ENCODE measurements around the gene SLC43A1.

SLC43A1 gene

DNA sequence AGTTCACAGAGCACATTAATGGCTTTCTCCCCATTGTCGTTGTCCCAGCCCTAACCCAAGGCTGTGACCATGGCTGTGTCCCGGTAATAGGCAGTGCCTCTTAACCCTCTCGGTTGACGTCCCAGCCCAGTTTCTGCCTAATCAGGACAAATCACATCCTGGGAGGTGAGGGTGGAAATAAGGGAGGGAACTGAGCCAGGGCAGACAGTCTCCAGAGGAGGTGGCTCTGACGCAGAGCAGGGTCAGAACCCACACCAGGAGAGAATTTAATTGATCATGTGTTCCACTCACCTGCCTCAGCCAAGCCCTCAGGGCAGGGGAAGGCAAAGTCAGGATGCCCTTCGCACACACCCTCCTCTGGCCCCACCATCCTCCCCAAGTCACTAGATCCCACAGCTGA, 17.0 kb downstream of the SLC43A1 start:
- FAIRE-seq (no peak), DNase-seq (ENCODE audit: low spot score) (no peak)

DNA sequence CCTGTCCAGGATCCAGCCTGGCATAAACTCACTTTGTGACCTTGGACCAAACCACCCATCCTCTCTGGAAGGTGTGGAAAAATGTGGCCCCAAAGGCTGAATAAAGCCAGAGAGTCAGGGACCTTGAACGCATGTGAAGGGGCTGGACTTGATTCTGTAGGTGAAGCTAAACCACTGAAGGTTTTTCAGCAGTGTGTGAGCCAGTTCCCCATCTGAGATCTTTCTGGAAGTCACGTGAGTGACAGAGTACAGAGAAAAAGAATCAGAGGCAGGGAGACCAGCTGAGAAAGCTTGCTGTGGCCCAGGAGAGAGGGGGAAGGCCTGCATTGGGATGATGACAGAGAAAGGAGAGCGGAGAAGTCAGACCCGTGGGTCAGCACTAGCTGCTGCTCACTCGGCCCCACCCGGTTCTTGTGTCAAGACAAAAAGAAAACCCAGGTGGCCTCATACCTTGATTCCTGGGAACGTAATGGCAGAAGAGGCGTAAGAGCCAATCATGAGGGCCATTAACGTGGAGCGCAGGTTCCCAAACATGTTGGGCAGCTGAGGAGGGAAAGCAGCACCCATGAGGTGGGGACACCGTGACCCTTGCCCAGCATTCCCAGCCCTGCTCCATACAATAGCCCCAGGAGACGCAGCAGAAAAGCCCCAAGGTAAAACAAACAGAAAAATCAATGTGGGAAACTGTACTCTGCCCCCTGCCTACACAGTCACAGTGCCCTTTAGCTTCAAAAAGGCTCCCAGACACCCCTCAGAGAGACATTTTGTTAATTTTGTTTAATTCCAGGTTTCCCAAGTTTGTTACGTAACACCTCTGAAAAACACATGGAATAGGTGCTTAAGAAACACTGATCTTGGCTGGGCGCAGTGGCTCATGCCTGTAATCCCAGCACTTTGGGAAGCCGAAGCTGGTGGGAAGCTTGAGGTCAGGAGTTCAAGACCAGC, 17.9 kb downstream of the SLC43A1 start:
- DNase-seq (ENCODE audit: low spot score) (no peak), FAIRE-seq (no peak)

DNA sequence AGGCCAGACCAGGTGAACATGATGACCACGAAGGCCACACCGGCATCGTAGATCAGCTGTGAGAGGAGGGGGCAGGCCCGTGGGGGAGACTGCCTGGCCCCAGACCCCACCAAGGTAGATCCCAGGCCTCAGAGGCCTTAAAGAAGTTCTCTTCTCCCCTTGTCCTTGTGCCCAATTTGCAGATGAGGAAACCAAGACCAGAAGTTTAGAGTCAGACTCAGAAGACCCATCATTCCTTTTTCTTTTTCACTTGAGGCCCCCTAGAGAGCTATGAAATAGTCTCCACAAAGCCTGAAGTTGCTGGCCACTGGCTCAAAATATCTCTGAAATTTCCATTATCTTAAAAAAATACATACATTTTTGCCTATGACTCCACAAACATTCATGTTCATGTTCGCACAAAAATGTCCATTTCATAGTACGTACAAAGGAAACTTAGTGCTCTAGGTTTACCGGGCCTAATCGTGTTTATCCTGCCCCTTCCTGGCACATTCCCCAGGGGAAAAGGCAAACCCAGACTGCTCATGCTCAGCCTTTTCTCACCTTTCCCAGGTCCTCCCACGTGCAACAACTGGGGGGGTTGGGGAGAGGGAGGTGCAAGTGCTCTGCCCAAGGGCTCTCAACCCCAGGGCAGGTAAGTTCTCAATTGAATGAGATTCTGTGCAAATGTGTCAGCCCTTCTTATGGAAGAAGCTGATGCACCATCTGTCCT, 19.2 kb downstream of the SLC43A1 start:
- no peak for FAIRE-seq

DNA sequence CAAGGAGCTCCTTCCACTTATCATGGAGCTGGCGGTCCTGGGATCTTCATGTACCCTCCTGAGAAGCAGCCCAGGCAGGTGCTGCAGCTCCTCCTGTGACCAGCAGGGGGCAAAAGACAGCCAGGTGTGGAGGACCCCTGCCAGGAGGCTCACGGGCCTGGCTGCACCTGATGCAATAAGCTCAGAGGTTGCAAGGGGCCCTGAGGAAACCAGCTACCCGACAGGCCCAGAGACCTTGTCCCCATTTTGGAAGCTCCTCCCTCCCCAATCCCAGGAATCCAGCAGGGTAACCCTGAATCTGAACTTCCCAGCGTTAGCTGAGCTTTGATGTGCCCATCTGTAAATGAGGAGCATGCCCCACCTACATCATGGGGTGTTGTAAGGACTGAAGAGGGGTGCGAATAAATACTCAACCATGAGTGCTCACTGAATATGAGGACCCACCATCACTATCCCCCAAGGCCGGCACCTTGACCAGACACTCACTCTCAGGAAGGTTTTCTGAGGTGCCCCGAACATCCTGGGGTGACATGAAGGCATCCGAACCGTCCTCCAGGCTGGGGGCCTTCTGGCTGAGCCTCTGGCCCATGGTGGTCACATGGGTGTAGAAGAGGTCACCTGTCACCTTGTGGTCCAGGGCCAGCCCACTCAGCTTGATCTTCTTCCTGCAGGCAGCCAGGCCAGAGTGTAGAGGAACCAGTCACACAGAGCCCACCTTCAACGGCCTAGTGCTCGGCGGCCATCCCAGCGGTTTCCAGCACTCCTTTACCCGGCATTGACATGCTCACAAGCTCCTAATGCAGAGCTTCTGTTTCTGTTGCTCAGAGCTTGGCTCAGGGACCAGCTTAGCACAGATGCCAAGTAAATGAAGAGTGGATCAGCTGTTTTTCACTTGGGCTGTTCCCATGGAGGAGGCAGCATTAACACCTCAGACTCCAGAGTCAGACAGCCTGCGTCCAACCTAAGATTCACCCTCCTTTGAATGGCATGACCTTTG, 21.7 kb downstream of the SLC43A1 start:
- DNase-seq (ENCODE audit: low spot score) (peak; percentile 75), FAIRE-seq (no peak)

More for the DNA sequence above, 19.2 kb downstream of the SLC43A1 start:
- DNase-seq (ENCODE audit: low spot score): no peak

DNA sequence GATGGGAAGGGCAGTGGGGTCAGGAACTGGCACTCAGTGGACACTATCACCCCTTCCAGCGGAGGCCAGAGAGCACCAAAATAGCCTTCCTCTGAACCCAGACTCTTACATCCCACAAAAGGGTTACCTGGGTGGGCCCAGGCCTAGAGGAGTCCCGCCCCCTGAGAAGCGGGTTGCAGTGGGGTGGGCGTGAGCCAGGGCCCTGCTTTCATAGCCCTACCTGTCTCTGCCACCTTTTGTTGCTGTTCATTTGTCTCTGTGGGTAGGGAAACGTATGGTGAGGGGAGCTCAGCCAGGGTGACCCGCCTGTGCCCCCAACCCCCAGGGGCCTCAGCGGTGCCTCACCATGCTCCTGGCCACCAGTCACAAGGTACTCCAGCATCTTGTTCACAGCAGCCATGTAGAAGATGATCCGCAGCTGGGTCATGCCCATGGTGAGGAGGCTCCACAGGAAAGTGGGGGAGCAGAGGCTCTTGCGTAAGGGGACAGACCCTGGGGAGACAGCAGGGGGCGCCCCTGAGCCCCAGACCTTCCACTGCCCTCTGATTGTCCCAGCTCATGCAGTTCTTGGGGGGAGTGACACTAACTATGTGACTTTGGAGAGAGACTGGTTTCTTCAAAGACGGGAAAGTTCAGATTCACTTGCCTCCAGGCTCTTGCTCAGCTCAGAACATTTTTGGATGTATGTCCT, 24.0 kb downstream of the SLC43A1 start:
- DNase-seq (ENCODE audit: low spot score) (peak; percentile 56), FAIRE-seq (no peak)

DNA sequence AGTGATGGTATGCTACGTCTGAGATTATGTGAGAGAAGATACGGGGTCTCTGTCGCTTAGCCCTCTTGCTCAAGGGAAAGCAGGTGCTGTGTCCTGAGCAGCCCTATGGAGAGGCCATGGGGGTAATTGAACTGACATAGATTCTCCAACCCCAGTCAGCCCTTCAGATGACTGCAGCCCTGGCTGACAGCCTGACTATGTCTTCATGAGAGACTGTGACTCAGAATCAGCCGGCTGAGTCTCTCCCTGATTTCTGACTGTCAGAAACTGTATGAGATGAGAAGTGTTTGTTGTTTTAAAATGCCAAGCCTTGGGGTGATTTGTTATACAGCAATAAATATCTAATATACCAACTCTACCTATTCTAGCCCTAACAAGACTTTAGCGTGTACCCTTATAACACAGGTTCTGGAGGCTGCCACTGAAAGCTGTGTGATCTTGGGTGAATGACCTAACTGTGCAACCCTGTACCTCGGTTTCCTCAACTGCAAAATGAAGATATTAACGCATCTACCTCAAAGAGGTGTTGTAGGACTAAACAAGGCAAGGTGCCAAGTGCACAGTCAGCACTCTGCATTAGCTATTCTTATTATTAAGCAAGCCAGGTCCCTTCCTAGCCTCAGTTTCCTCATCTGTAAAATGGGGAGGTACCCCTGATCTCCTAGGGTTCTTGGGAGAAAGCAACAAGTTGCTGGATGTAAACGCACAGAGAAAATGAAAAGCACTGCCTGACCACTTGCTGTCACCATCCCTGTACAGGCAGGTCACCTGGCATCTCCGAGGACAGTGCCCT, 24.9 kb downstream of the SLC43A1 start:
- DNase-seq (ENCODE audit: low spot score) (no peak), FAIRE-seq (no peak)

DNA sequence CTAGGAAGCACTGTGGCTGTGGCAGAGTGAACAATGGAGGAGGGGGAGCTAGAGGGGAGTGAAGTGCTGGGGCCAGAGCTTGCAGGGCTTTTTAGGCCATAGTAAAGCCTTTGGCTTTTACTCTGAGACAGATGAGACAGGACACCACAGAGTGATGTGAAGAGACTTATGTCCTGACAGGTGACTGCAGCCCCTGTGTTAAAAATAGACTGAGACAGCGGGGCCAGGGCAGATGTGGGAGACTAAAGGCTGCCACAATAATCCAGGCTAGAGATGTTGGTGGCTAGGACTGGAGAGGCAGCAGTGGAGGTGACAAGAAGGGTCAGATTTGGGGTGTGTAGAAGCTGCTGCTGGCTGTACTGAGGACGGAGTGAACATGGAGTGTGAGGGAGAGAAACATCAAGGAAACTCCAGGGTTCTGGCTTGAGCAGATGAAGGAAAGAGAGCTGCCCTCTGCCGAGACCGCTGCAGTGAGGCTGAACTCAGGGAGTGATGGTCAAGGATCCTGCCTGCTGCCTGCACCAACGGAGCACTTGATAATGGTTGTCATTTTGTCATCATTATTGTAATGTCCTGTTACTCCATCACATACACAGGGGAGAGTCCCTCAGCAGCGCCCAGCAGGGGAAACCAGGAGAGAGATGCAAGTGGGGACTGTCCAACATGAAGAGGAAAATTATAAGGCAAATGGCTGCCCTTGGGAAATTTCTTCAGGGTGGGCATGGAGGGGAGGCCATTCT, 27.4 kb downstream of the SLC43A1 start:
- FAIRE-seq (no peak), DNase-seq (ENCODE audit: low spot score) (no peak)

DNA sequence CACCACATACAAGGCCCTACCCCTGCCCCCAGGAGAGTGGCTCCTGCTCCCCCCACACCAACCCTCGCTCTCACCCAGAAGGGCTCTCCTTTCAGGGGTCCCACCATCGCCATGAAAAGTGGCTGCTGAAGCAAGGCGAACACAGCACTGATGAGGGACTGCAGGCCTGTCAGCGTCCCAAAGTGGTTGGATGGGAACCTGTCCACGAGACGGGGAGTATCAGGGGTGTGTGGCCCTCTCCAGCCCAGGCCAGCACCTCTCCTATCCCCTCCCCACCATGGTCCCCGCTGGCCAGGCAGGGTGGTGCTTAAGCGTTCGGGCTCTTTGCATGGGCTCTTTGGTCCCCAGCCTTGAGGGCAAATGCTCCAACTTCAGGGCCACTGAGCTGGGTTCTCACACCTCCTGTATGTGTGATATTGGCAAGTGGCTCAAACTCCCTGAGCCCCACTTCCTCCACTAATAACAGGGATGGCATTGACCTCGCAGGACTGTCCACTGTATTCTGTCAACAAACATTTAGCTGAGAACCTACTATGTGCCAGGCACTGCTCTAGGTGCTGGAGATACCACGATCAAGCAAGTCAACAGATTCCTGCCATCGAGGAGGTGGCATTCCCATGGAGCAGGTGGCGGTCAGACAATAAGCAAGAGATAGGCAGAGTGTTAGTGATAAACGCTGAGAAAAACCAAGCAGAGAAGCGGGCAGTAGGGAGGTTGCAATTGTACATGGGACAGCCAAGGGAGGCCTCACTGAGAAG, 28.3 kb downstream of the SLC43A1 start:
- DNase-seq (ENCODE audit: low spot score) (no peak), FAIRE-seq (no peak)

DNA sequence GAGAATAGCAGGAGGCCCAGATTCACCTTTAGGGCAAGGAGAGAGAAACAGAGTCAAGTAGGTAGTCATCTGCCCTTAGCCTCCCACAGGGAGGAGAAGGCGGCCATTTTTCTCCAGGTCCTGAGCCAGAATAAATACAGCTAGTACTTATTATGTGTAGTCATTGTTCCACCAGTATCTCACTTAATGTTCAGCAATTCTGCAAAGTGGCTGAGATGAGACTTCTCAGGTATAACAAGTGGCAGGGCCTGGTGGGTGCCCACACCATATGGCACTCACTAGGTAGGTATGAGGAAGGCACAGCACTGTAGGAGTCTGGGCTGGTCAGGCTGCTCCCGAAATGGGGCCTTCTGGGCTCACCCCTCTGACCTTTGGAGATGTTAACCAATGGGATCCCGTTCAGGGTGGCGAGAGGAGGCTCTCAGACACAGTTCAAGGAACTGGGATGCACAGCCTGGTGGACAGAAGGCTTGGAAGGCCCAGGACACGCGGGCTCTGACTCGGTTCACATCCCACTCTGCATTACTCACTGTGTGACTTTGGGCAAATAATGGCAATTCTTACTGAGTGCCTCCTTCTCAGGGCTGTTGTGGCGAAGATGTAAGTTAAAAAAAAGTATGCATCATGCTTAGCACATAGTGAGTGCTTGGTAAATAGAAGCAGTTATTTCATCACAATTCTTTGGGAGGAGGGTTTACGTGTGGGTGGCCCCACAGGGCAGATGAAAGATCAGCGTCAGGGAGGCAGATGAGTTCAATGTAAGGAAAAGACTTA, 30.1 kb downstream of the SLC43A1 start:
- DNase-seq (ENCODE audit: low spot score) (no peak), FAIRE-seq (no peak)

DNA sequence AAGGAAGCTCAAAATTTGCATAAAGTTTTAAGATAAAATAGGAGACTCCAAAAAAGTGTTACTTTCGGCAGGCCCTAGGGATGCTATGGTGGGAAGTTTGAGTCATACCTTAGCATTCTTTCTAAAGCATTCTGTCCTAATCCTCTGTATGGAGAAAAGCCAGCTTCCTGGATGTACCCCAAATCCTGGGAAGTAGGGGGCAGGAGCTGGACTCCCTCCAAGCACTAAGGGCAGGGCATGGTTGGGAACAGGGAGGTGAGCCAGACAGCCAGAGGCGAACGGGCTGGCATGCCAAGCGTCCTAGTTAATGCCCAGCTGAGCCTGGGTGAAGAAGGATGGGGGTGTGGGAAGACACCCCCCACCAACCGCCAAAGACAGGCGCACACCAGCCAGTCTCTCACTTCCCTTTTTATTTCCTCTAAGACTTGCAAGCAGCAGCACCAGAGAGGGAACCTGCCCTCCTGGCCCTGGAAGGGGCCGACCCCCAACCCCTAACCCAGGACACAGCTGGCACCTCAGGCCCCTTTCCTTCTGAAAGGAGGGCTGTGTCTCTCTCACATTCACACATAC, 31.3 kb downstream of the SLC43A1 start:
- DNase-seq (ENCODE audit: low spot score): no peak
- FAIRE-seq: no peak

DNA sequence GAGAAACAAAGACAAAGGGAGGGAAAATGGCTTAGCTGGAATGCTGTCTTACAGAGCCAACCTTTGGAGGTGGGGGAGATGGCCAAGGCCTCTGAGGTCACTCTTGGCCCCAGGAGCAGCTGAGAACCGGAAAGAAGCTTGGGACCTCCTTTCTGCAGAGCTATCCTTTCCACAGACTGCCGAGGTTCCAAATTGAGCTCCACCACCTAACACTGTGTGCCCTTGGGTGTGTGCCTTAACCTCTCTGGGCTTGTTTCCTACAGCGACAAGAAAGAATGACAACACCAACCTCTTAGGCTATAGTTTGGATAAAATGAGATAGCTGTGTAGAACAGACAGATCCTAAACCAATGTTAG, 32.0 kb downstream of the SLC43A1 start:
- DNase-seq (ENCODE audit: low spot score): no peak
- FAIRE-seq: no peak

DNA sequence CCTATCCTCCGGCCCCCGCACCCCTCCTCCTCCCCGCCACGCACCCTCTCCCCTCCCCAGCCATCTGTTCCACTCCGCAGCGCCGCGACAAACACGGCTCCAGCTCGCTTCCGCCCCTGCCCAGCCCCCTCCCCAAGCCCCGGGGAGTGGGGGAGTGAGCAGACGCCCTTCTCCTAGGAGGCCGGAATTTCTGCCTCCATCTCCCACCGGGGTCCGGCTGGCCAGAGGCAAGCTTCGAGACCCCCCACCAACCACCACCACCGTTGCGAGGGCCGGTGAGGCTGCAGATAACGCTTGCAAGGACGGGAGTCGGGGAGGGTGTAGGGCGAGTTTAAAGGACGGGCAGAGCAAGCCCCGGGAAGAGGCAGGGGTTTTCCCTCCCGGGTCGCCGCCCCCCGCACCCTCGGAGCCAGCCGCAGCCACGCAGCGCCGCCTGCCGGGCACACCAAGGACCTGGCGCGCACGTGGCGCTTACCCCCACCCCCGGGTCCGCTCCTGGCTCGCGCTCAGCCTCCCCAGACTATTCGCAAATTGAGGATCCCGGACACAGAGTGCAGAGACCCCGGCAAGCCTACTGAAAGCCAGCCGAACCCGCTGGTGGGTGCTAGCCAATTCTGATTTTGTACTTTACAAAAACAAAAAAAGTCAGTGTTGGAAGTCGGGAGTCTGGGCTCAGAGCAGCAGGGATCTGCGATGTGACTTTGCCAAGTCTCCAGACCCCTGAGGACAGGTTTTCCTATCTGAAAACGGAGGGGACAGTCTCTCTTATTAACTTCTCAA, 32.5 kb downstream of the SLC43A1 start:
- FAIRE-seq (no peak), DNase-seq (ENCODE audit: low spot score) (no peak)

DNA sequence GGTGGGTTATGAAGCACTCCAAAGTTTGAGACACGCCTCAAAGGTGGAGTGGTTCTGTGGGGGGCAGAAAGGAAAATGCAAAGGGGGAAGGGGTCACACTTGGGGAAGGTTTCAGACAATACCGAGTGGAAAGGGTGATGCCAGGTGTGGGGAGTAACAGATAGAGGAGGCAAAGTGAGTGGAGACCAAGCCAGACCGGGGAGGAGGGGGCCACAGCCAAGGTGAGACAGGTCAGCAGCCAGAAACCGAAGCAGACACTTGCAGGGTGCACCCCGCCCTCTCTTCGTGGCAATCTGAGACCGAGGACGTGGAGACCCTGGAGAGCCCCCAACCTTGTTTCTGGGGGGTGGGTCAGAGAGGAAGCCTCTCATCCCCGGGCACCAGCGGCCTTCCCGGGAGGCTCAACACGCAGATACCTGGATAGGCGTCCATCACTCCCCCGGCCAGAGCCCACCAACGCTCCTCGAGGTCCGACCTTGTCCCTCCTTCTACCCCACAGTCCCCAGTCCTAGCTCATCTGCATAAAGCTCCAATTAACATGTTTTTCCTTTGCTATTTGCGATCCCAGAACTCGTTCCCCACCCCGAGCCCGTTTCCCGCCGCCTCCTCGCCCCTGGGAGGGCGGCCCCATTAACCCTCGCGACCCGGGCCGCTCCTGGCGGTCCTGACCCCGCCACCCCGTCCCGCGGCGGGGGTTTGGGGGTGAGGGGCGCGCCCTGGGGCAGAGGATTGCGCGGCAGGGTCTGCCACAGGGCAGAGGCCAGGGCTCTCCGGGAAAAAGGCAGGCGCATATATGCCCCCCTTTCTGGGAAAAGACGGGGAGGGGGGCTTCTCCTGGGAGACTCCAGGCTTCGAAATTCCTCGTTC, 33.4 kb downstream of the SLC43A1 start:
- FAIRE-seq (no peak), DNase-seq (ENCODE audit: low spot score) (no peak)

DNA sequence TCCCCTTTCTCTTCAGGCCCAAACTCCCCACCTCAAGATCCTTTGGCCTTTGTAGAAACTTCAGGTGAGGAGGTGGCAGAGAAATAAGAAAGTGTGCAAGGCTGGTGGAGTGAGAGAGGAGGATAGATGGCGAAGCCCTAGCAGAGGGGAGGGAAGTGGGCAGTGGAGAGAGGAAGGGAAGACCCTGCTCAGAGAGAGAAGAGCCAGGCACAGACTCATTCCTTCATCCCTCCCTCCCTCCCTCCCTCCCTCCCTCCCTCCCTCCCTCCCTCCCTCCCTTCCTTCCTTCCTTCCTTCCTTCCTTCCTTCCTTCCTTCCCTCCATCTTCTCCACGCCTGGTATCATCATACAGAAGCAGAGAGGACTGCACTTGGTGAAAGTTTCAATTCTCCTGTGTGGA, 34.2 kb downstream of the SLC43A1 start:
- DNase-seq (ENCODE audit: low spot score) (no peak), FAIRE-seq (no peak)

DNA sequence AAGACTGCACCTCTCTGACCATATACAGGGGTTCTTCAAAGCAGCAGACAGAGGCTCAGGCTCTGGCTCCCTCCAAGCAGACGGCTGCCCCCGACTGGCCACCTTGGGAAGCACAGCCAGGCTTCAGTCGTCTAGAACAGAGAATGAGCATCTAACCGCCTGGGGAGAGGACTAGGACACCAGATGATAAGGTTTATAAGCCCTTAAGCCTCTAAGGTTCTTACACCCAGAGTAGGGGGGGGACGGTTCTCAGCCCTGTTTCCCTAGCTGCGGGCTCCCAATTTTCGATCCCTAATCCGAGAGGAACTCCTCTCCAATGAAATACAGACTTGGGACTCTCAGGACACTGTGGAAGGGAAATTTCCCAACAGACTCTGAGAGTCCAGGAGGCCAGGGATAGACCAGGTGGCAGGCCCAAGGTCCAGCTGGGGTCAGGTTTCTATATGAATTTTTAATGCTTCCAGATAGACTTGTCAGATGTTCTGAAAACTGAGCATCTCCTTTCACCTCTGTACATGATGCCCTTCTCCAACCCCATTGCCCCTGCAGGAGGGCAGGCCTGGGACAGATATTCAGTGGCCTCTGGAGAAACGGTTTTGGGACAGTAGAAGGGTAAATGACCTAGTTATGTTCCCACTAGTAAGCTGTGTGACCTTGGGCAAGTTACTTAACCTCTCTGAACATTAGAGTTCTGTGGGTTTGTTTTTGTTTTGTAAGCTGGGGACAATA, 34.9 kb downstream of the SLC43A1 start:
- DNase-seq (ENCODE audit: low spot score) (peak; percentile 76), FAIRE-seq (no peak)
